SK-MEL-5 (cell line): ENCODE measurements around the gene GLYR1. TPM values are rescaled to one million over a fixed set of nuclear protein-coding genes. Genes with fewer than 3 reads are reported as not detected.

ENCODE experiments used
- DNase-seq: peaks from one replicate; pipeline ENCODE4 v3.0.0-alpha.2; 2016; ENCODE audit warnings: low read depth, low spot score
- in situ Hi-C: cut with HindIII; loops from 2 replicates; pipeline ENCODE4 v1.10.0; 2016; ENCODE audit warnings: low sequenced_read_pairs, high pct_unique_total_duplicates, low pct_unique_long_range_greater_than_20kb
- small RNA-seq, 2 experiments: library from RNA; depleted of rRNA; stranded (forward); fragments of <200 nt; gene quantifications; one replicate each; pipeline ENCODE3, GENCODE V24; 2014
- total RNA-seq: library from RNA; depleted of rRNA; stranded (reverse); fragments of >200 nt; shearing (Covaris generic); gene quantifications from 2 replicates; pipeline ENCODE4 v1.2.3, GENCODE V29; 2014; rRNA removed

Gene GLYR1
- total RNA-seq, 1 experiment from 2014 or later = 27.9 TPM

GRCh38 chr16:4765511-4766474 is 81.3 kb downstream of the GLYR1 start:
- no peak for DNase-seq
- in situ Hi-C loops = no loop called here

DNA sequence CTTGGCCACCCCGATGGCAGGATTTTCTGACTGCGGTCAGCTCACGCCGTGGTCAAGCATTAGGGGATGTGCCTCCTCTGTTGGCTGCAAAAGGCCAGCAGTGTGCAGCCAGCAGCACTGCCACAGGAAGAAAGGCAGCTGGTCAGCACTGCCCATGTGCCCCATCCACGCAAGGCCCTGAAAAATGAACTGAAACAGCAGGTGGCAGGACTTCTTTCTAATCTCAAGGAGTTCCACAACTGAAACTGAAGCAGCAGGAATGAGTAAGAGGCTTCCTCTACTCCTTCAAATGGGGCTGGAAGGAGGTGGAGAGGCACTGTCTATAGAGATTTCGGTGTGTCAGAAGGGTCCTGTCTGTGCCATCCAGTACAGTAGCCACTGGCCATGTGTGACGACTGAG is 83.3 kb downstream of the GLYR1 start:
- DNase-seq = no peak
- in situ Hi-C loops = no loop called here

GRCh38 chr16:4762205-4762604 is 84.9 kb downstream of the GLYR1 start:
- in situ Hi-C loops = no loop called here
- no peak for DNase-seq

- in situ Hi-C loops = no loop called here
- DNase-seq = no peak
Measured at GRCh38 chr16:4760221-4760910, 86.7 kb downstream of the GLYR1 start.

GRCh38 chr16:4755687-4756086 is 91.4 kb downstream of the GLYR1 start:
- in situ Hi-C loops = no loop called here
- no peak for DNase-seq

- DNase-seq = no peak
- in situ Hi-C loops = no loop called here
Measured at GRCh38 chr16:4754865-4755264, 92.2 kb downstream of the GLYR1 start.

- in situ Hi-C loops = no loop called here
- DNase-seq = no peak
Measured at GRCh38 chr16:4753227-4753626, 93.9 kb downstream of the GLYR1 start.

Small RNA genes within 50 kb of the gene (small RNA-seq; reads per million reads assigned to genes)
- 0 reads per million in 2 experiments for gene RF00017

Other genes starting within 250 kb of the GLYR1 start
- 13.1 and 14.5 TPM in 2 replicates for gene UBALD1, start 232.4 kb downstream of the GLYR1 start, total RNA-seq
- 11.3 and 13.3 TPM in 2 replicates for gene MGRN1, start 222.5 kb downstream of the GLYR1 start, total RNA-seq
- gene NUDT16L1, start 153.7 kb downstream of the GLYR1 start, total RNA-seq = 27.6 and 28.8 TPM in 2 replicates
- 7.2 and 8.7 TPM in 2 replicates for gene ANKS3, start 113.0 kb downstream of the GLYR1 start, total RNA-seq
- gene DNAAF8, start 112.8 kb downstream of the GLYR1 start, total RNA-seq = 0.11 and 0.19 TPM in 2 replicates
- 8.1 and 10.6 TPM in 2 replicates for gene ZNF500, start 80.1 kb downstream of the GLYR1 start, total RNA-seq
- not detected in 2 replicates for gene SEPTIN12, start 58.9 kb downstream of the GLYR1 start, total RNA-seq
- not detected in 2 replicates for gene SMIM22, start 51.9 kb downstream of the GLYR1 start, total RNA-seq
- gene ROGDI, start 44.7 kb downstream of the GLYR1 start, total RNA-seq = 2.5 and 2.9 TPM in 2 replicates
- 14.1 and 14.5 TPM in 2 replicates for gene UBN1, start 193 bp upstream of the GLYR1 start, total RNA-seq
- gene PPL, start 89.9 kb upstream of the GLYR1 start, total RNA-seq = 0.03 and 0.11 TPM in 2 replicates
- gene SEC14L5, start 111.0 kb upstream of the GLYR1 start, total RNA-seq = 0.21 and 0.24 TPM in 2 replicates
- gene NAGPA, start 186.6 kb upstream of the GLYR1 start, total RNA-seq = 30.6 and 37.9 TPM in 2 replicates
- gene C16orf89, start 218.7 kb upstream of the GLYR1 start, total RNA-seq = 0.13 and 0.64 TPM in 2 replicates
- 33.0 and 37.4 TPM in 2 replicates for gene ALG1, start 224.6 kb upstream of the GLYR1 start, total RNA-seq